HG03378 (cell line): ENCODE data around the gene CLEC17A.

Experiments
- ATAC-seq: cut with Tn5 transposase; IDR thresholded peaks from one replicate; pipeline ENCODE4 v1.9.1; 2021; ENCODE audit warnings: mild to moderate bottlenecking, moderate library complexity; ENCODE audit not compliant: unreplicated experiment

Gene CLEC17A

DNA sequence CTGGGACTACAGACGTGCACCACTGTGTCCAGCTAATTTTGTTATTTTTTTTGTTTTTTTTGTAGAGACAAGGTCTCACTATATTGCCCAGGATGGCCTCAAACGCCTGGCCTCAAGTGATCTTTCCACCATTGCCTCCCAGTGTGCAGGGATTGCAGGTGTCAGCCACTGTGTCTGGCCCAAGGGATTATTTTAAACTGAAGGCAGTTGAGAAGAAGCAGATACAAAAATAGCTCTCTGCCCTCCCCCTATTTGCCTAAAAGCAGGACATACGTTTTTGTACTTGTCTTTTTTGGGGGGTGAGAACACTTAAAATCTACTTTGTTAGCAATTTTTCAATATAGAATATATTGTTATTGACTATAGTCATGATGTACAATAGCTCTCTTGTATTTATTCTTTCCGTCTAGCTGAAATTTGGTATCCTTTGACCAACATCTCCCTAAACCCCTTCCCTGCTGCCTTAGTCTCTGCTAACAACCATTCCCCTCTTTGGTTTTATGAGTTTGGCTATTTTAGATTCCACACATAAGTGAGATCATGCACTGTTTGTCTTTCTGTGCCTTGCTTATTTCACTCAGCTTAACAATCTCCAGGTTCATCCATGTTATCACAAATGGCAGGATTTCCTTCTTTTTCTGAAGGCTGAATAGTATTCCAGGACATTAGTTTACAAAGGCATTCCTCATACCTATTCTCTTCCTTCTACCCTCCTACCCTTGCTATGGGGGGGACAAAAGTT lies 56.8 kb downstream of the CLEC17A start:
- no peak for ATAC-seq

- ATAC-seq, result no peak
Observed at GRCh38 chr19:14648506-14648905, 65.6 kb downstream of the CLEC17A start.

- ATAC-seq, result no peak
Observed at GRCh38 chr19:14649020-14649419, 66.1 kb downstream of the CLEC17A start.

DNA sequence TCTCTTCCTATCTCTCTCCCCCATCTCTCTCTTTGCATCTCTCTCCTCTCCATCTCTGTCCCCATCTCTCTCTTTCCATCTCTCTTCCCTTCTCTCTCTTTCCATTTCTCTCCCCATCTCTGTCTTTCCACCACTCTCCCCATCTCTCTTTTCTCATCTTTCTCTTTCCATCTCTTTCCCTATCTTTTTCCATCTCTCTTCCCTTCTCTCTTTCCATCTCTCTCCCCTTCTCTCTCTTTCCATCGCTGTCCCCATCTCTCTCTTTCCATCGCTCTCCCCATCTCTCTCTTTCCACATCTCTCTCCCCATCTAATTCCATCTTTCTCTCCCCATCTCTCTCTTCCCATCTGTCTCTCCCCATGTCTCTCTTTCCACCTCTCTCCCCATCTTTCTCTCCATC lies 67.3 kb downstream of the CLEC17A start:
- ATAC-seq, result no peak

DNA sequence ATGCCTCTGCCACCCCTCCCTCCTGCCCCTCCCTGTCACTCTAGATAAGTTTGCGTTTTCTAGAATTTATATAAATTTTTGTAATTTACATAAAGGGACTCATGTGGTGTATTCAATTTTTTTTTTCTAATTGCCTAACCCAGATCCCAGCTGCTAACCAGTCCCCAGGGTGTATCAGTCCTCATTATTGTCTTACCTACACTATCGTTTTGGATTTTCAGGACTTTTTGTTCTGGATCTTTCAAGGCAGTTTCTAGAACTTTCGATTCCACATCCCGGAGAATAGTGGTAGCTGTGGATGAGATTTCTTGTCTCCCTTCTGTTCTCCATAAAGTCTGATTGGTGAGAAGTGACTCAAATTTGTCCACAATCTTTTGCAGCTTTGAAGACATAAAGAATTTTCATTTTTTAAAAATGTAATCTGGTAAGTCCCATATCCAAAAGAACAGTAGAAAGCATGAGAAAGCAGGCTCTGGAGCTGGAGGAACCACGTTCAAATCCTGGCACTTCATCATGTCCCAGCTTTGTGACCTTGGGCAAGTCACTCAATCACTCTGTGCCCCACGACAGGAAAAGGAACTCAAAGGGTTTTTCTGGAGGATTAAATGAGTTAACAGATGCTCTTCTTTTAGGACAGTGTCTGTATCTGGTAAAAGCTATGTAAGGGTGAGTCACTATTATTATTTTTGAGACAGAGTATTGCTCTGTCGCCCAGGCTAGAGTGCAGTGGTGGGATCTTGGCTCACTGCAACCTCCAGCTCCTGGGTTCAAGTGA lies 72.1 kb downstream of the CLEC17A start:
- ATAC-seq, result no peak

DNA sequence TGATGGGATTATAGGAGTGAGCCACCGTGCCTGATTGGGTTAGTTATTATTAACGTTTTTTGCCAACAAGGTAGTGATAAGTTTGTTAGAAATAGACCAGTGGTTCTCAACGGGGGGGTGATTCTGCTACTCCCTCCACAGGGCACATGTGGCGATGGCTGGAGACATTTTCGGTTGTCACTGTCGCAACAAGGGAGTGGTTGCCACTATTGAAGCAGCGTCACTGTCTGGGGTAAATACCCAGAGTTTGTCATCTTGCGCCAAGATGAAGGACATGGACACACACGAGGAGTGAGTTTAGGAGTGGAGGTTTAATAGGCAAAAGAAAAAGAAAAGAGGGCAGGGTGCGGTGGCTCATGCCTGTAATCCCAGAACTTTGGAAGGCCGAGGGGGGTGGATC lies 72.8 kb downstream of the CLEC17A start:
- ATAC-seq, result no peak

GRCh38 chr19:14659874-14660489 lies 77.1 kb downstream of the CLEC17A start:
- ATAC-seq, result no peak

DNA sequence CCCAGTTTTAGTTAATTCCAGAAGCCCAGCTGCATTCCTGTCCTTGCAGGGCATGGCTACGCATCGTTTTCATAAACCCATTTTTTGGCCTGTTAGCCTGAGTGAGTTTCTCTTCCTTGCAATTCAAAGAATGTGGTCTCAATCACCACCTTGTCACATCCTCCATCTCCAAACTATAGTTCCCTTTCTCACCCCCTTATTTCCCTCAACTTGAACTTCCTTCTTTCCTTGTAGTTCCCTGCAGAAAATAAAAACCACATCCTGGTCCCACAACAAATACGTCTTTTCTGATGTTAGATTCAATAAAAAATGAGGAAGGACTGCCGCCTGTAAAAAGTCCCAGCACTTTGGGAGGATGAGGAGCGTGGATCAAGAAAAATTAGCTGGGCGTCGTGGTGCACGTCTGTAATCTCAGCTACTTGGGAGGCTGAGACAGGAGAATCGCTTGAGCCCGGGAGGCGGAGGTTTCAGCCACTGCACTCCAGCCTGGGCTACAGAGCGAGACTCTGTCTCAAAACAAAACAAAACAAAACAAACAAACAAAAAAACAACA lies 78.6 kb downstream of the CLEC17A start:
- no peak for ATAC-seq
